CD4-positive, CD25-positive, alpha-beta regulatory T cell (primary cell): ENCODE data around the gene TK1. TPM values are rescaled to one million over a fixed set of nuclear protein-coding genes. Genes with fewer than 3 reads are reported as not detected.
"Not testable (repeated sequence)": the region's sequence is repeated elsewhere in the genome, so short reads cannot be mapped to it uniquely, and the experiment has no call there.

Source experiments
- ATAC-seq, 2 donors: fragments of 150-1000 bp; cut with Tn5 transposase; one replicate each; pipeline ENCODE4 v1.10.0; 2021; ENCODE audit warnings: low read depth in 2 of 2, moderate number of reproducible peaks in 2 of 2, moderate library complexity in 1 of 2
- DNase-seq, 3 donors: peaks; one replicate each; pipeline versions ENCODE4 v3.0.0 to v3.0.0-alpha.2; 2012 to 2022; ENCODE audit warnings: mixed read lengths in 1 of 3
- H3K27ac ChIP-seq: one replicate; pipeline ENCODE4 v1.7.0; 2013; ENCODE audit warnings: mild to moderate bottlenecking, low read length; ENCODE audit not compliant: insufficient read depth, poor library complexity, severe bottlenecking
- H3K27me3 ChIP-seq: one replicate; pipeline ENCODE4 v1.7.0; 2013; ENCODE audit warnings: low read length; ENCODE audit not compliant: control insufficient read depth, insufficient read depth
- H3K36me3 ChIP-seq: one replicate; pipeline ENCODE4 v1.7.0; 2013; ENCODE audit warnings: mild to moderate bottlenecking, low read length, moderate library complexity; ENCODE audit not compliant: control insufficient read depth, insufficient read depth
- H3K4me1 ChIP-seq: 2 replicates; pipeline ENCODE4 v1.7.0; 2013; ENCODE audit warnings: mild to moderate bottlenecking, low read length; ENCODE audit not compliant: insufficient read depth, control insufficient read depth, poor library complexity, severe bottlenecking
- H3K4me3 ChIP-seq: one replicate; pipeline ENCODE4 v1.7.0; 2013; ENCODE audit warnings: low read depth, mild to moderate bottlenecking, low read length, moderate library complexity
- H3K9me3 ChIP-seq, 2 experiments: 1 replicate in 1 of 2; 2 replicates in 1 of 2; pipeline ENCODE4 v1.7.0; 2013; ENCODE audit warnings: low read length in 2 of 2, mild to moderate bottlenecking in 1 of 2, moderate library complexity in 1 of 2; ENCODE audit not compliant: control insufficient read depth in 2 of 2
- H3K27ac Mint-ChIP-seq, 3 donors: one replicate each; pipeline ENCODE4 v1.8.0; 2020 to 2022; ENCODE audit warnings: mild to moderate bottlenecking in 3 of 3, mixed read lengths in 3 of 3, moderate library complexity in 2 of 3
- H3K27me3 Mint-ChIP-seq: one replicate; pipeline ENCODE4 v1.8.0; 2022; ENCODE audit warnings: mild to moderate bottlenecking, mixed read lengths
- H3K36me3 Mint-ChIP-seq: one replicate; pipeline ENCODE4 v1.8.0; 2020; ENCODE audit warnings: mixed read lengths
- H3K4me1 Mint-ChIP-seq, 4 donors: one replicate each; pipeline ENCODE4 v1.8.0; 2020 to 2022; ENCODE audit warnings: mixed read lengths in 4 of 4, mild to moderate bottlenecking in 1 of 4
- H3K4me3 Mint-ChIP-seq, 4 donors: one replicate each; pipeline ENCODE4 v1.8.0; 2020 to 2022; ENCODE audit warnings: mild to moderate bottlenecking in 4 of 4, mixed read lengths in 4 of 4, moderate library complexity in 3 of 4
- H3K9me3 Mint-ChIP-seq, 7 donors: one replicate each; pipeline ENCODE4 v1.8.0; 2020 to 2022; ENCODE audit warnings: mixed read lengths in 7 of 7, mild to moderate bottlenecking in 3 of 7, moderate library complexity in 2 of 7
- polyA plus RNA-seq, 4 donors: library from polyadenylated mRNA; unstranded; fragments of 300-500 nt; fragmentation: Illumina TruSeq; gene quantifications; one replicate each; pipeline ENCODE4 v1.2.3, GENCODE V29; 2021
- total RNA-seq: library from RNA; stranded (reverse); gene quantifications from one replicate; pipeline ENCODE4 v1.2.3, GENCODE V29; 2022

The TK1 gene
- total and polyA plus RNA-seq, 5 donors from 2014 or later, result 3.2 to 33.8 (median 12.8) TPM

DNA sequence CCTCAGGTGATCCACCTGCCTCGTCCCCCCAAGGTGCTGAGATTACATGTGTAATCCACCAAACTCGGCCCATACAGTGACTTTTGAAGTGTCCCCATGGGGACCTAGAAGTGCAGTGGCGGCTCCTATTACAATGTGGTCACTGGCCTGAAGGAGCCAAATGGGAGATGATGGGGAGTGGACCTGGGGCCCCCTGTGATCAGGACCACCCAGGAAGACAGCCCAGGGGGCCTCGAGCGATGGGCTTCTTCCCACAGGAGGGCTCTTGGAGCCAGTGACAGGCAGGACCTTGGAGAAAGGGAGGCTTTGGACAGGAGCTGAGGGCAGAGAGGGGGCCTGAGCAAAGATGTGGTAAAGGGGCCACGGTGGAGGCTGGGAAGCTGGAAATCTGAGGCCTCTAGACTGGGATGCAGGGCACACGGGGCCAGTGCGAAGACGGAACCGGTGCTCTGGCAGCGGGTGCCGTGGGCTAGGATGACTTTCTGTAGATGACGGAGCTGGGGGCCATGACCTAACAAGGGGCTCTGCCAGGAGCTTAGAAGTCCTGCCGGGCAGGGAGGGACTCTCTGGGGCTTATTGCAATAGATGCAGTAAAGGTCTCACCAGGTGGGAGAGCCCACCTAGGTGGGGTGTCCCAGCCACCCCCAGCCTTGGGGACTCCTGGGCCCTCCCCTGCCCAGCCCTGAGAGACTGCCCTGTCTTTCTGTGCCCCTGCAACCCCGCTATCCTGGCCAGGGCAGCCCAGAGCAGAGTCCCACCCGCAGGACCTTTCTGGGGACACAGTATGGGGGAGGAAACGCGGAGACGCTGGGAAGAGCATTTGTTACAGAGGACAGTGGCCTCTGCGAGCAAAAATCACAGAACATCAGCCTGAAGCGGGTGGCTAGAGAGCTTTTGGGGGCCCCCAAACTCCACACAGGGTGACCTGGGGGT lies 43.4 kb downstream of the TK1 start:
- H3K9me3 ChIP-seq, result no peaks in the 10 kb centered on the region
- ATAC-seq (no peak), DNase-seq (no peak)
- no peak overlapping the region for H3K27ac ChIP-seq
- H3K4me1 Mint-ChIP-seq, result peaks cover 0 to 57% (median 14%) of the 10 kb centered on the region in 4 donors
- peaks cover 11% of the 10 kb centered on the region for H3K36me3 ChIP-seq
- peaks cover 4% of the 10 kb centered on the region for H3K27me3 Mint-ChIP-seq
- H3K4me1 ChIP-seq, result peaks cover 44% of the 10 kb centered on the region
- no peaks in the 10 kb centered on the region for H3K27me3 ChIP-seq
- no peak overlapping the region for H3K4me3 Mint-ChIP-seq
- H3K4me3 ChIP-seq, result no peak overlapping the region
- H3K36me3 Mint-ChIP-seq, result peaks cover 9% of the 10 kb centered on the region
- peak overlapping the region in 1 of 3 donors; percentile 89 for H3K27ac Mint-ChIP-seq
- H3K9me3 Mint-ChIP-seq, result no peaks in the 10 kb centered on the region

- Histone ChIP-seq H3K27me3 (no peaks in the 10 kb centered on the region), H3K4me3 (no peak overlapping the region), H3K4me1 (peaks cover 48% of the 10 kb centered on the region), H3K9me3 (no peaks in the 10 kb centered on the region), H3K36me3 (peaks cover 11% of the 10 kb centered on the region), H3K27ac (no peak overlapping the region)
- Mint-ChIP-seq H3K27me3 (no peaks in the 10 kb centered on the region), H3K36me3 (peaks cover 9% of the 10 kb centered on the region), H3K4me1 (peaks cover 0 to 59% (median 13%) of the 10 kb centered on the region in 4 donors), H3K4me3 (no peak overlapping the region), H3K27ac (no peak overlapping the region), H3K9me3 (no peaks in the 10 kb centered on the region)
- ATAC-seq (no peak), DNase-seq (no peak)
Measured at GRCh38 chr17:78142119-78142861, 44.6 kb downstream of the TK1 start.

DNA sequence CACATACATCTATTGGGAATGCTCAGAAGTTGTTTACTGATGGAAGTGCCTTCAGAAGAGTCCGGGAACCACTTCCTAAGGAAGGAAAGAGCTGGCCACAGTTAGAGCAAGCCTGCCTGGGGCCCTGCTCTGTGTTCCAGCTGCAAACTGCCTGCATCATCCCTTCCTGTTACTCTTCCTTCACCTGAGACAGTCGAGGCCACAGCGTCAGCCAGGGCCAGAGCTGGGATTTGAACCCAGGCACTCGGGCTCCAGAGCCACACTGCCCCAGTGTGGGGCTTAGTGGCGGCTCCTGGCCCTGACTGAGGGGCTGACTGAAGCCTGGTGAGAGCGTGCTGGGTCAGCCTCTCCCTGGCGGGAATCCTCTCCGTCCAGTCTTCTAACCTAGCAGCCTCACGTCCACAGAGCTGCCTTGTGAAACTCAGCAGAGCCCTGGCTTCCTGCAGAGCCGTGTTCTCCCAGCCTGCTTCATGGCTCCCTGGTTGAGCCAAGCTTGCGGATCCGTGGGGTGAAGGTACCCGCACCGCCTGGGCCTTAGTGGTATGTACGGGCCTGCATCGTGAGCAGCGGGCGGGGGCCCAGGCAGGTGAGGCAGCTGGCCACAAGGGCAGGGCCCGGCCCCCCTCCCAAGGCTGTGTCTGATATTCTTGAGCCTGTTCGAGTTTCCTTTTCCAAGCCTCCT lies 45.3 kb downstream of the TK1 start:
- no peaks in the 10 kb centered on the region for H3K9me3 ChIP-seq
- Mint-ChIP-seq H3K9me3 (no peaks in the 10 kb centered on the region), H3K4me3 (no peak overlapping the region), H3K27me3 (no peaks in the 10 kb centered on the region), H3K36me3 (peaks cover 9% of the 10 kb centered on the region), H3K27ac (no peak overlapping the region), H3K4me1 (peaks cover 0 to 63% (median 16%) of the 10 kb centered on the region in 4 donors)
- no peak overlapping the region for H3K4me3 ChIP-seq
- DNase-seq, result no peak
- peaks cover 51% of the 10 kb centered on the region for H3K4me1 ChIP-seq
- peak overlapping the region; percentile 14 for H3K27ac ChIP-seq
- peaks cover 17% of the 10 kb centered on the region for H3K36me3 ChIP-seq
- H3K27me3 ChIP-seq, result no peaks in the 10 kb centered on the region
- no peak for ATAC-seq

- Mint-ChIP-seq H3K27me3 (no peaks in the 10 kb centered on the region), H3K4me3 (peak overlapping the region; percentile 40 to 82 (median 75)), H3K9me3 (no peaks in the 10 kb centered on the region), H3K36me3 (peaks cover 16% of the 10 kb centered on the region), H3K4me1 (peaks cover 0 to 75% (median 23%) of the 10 kb centered on the region in 4 donors), H3K27ac (peak overlapping the region; percentile 51 to 92 (median 66))
- ATAC-seq (peak; percentile 81 to 87), DNase-seq (peak; percentile 92 to 94 (median 94))
- Histone ChIP-seq H3K4me3 (no peak overlapping the region), H3K4me1 (peaks cover 61% of the 10 kb centered on the region), H3K36me3 (peaks cover 29% of the 10 kb centered on the region), H3K9me3 (no peaks in the 10 kb centered on the region), H3K27ac (peak overlapping the region; percentile 65), H3K27me3 (no peaks in the 10 kb centered on the region)
Measured at GRCh38 chr17:78140169-78141051, 46.4 kb downstream of the TK1 start.

DNA sequence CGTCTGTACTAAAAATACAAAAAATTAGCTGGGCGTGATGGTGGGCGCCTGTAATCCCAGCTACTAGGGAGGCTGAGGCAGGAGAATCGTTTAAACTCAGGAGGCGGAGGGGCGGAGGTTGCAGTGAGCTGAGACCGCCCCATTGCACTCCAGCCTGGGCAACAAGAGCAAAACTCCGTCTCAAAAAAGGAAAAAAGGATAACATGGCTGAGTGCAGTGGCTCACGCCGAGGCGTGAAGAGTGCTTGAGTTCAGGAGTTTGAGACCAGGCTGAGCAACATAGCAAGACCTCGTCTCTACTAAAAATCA lies 47.0 kb downstream of the TK1 start:
- Mint-ChIP-seq H3K36me3 (peaks cover 17% of the 10 kb centered on the region), H3K27ac (peak overlapping the region; percentile 51 to 92 (median 66)), H3K4me3 (peak overlapping the region; percentile 40 to 82 (median 75)), H3K4me1 (peaks cover 0 to 80% (median 23%) of the 10 kb centered on the region in 4 donors)
- H3K9me3 Mint-ChIP-seq, H3K4me3 ChIP-seq, DNase-seq, ATAC-seq, H3K27me3 Mint-ChIP-seq, H3K27me3 ChIP-seq, H3K9me3 ChIP-seq: not testable (repeated sequence)
- Histone ChIP-seq H3K27ac (peak overlapping the region; percentile 65), H3K4me1 (peaks cover 66% of the 10 kb centered on the region), H3K36me3 (peaks cover 35% of the 10 kb centered on the region)

GRCh38 chr17:78138204-78139060 lies 48.4 kb downstream of the TK1 start:
- Mint-ChIP-seq H3K27me3 (no peaks in the 10 kb centered on the region), H3K9me3 (no peaks in the 10 kb centered on the region), H3K36me3 (peaks cover 29% of the 10 kb centered on the region), H3K4me1 (peaks cover 9 to 85% (median 31%) of the 10 kb centered on the region in 4 donors), H3K27ac (peak overlapping the region in 1 of 3 donors; percentile 82), H3K4me3 (peak overlapping the region in 3 of 4 donors; percentile 31 to 85 (median 35))
- Histone ChIP-seq H3K27ac (peak overlapping the region; percentile 45), H3K27me3 (no peaks in the 10 kb centered on the region), H3K4me3 (no peak overlapping the region), H3K36me3 (peaks cover 46% of the 10 kb centered on the region), H3K9me3 (no peaks in the 10 kb centered on the region), H3K4me1 (peaks cover 73% of the 10 kb centered on the region)
- no peak for DNase-seq
- ATAC-seq, result no peak
